Measurements from ENCODE around the gene HECA.
"Not testable (repeated sequence)": the region's sequence is repeated elsewhere in the genome, so short reads cannot be mapped to it uniquely, and the experiment has no call there.

Gene HECA

GRCh38 chr6:139137706-139138105, 2.8 kb downstream of the HECA start:
- no peak for DNase-seq

DNA sequence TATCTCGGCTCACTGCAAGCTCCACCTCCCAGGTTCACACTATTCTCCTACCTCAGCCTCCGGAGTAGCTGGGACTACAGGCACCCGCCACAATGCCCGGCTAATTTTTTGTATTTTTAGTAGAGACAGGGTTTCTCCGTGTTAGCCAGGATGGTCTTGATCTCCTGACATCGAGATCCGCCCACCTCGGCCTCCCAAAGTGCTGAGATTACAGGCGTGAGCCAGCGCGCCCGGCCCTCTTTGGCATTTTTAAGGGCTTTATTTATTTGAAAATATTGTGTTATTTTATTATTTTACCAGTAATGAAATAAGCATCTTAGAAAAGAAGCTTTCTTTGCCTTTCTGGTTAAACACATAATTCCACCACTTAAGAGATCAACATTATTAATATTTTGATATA, 6.0 kb downstream of the HECA start:
- DNase-seq: not testable (repeated sequence)

DNA sequence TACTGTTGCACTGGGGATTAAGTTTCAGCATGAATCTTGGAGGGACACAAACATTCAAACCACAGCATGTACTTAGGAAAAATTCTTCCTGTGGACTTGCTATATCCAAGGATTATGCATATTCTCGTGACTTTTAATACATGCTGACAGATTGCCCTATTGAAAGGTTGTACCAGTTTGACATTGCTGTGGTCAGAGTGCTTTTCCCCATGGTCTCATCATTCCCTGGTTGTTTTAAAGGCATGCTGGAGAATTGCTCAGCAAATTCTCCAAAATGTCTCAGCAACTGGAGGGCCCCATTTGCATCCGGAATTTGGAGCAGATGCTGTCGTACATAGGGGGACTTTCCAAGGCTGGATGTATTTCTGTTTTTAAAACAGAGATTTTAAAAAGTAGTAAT, 7.4 kb downstream of the HECA start:
- DNase-seq: no peak

DNA sequence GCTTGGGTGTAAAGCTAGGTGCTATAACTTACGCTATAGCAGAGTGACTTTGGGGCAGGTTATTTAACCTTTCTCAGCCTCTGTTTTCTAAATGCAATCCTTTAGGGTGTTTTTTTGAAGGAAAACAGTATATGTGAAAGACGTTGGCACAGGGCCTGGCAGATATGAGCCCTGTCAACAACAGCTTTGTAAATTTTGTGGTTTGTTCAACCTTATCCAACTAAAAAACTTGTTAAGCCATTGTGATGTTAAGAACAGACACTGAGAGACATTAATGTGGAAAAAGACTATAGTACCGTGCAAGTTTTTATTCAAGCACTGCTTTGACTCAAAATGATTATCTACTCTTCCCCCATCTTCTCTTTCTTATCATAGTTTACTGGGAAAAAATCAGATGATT, 8.2 kb downstream of the HECA start:
- no peak for DNase-seq

DNA sequence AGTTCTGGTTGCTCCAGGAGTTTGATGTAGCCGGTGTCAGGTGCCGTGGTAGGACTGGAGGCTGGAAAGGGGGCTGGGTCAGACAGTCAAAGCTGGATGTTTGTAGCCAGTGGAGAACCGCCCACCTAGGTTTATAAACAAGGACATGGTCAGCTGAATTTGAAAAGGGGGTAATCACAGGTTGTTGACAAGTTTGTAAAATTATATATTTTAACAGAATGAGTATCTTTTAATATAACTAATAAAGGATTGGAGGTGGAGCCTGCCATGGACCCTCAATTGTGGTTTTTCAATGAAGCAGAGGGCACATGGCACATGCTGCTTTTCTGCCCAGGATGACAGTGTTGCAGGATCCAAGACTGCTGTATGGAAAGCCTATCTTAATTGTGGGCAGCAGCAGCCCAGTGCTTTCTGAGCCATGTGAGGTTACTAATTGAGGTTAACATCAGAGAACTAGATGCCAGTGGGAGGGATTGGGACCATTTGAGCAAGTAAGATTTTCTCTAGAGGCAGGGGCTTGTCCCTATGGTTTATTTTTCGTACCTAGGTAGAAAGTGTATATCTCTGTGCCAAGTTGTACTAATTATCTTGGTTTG, 9.7 kb downstream of the HECA start:
- no peak for DNase-seq

DNA sequence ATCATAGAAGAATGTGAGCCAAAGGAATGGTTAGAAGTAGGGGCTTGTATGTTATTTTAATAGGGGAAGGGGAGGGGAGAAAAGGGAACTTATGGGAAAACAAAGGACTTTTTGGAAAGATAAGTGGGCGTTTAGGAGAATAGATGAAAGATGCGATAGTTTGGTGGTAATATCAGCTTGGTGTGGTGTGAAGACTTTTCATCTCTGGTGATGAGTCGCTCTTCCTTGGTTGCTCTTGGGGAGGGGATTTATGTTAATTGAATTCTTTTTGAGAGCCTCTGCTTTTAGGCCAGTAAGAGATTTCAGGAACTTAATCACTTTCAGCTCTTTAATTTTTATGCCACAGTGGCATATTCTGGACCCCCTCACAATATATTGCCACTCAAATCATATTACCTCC, 10.8 kb downstream of the HECA start:
- DNase-seq: no peak

DNA sequence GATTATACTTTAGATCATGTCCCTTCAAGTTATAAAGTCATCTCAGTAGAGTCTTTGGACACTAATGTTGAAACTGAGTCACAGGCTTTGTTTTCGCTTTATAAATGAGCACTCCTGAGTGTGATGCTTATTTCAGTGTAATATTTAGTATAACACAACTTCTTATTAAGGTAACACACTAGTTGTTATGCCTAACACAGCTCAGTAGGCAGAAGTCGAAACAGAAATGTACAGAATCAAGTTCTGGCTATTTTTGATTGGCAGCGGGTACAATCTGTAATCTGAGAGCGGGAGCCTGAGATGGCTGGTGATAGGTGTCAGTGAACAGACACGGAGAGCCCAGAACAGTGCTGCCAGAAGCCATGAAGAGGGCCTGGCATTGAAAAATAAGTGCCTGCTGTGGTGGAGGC, 11.4 kb downstream of the HECA start:
- DNase-seq: no peak

DNA sequence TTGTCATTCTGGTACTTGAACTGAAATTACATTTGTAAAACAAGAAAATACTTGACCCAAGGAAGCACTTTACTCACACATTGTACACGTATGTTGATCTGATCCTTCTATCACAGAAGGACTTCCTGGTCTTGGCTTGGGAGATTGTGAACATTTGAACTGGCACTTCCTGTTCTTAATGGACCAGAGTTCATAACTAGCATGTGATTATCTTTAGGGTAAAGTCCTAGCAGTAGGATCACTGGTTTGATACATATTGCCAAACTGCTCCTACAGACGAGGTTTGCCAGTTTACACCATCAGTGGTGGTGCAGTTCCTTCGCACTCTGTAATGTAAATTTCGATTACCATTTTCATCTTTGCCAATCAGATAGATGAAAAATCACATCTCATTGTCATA, 12.7 kb downstream of the HECA start:
- DNase-seq: no peak

DNA sequence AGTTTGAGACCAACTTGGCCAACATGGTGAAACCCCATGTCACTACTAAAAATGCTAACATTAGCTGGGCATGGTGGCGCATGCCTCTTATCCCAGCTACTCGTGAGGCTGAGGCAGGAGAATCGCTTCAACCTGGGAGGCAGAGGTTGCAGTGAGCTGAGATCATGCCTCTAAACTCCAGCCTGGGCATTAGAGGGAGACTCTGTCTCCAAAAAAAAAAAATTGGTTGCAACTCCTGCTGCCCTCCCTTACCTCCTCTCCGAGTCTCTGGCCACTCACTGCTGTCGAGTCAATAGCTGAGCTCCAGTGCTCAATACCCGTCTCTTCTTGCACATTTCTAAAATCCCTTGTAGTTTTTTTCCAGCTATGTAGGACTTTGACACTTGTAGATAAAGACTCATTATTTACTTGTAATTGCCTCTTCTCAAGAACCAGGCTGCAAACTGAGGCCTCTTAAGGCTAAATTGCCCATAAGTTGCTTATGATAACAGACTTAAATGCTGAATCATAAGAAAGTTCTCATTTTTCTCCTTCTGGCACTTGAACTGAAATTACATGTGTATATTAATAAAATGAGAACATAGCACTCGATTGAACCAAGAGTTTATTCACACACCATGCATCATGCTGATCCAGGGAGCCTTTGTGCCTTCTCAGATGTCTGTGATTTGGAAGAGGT, 13.8 kb downstream of the HECA start:
- no peak for DNase-seq

GRCh38 chr6:139149383-139149782, 14.5 kb downstream of the HECA start:
- no peak for DNase-seq

- no peak for DNase-seq
Observed at GRCh38 chr6:139150920-139151319, 16.0 kb downstream of the HECA start.

DNA sequence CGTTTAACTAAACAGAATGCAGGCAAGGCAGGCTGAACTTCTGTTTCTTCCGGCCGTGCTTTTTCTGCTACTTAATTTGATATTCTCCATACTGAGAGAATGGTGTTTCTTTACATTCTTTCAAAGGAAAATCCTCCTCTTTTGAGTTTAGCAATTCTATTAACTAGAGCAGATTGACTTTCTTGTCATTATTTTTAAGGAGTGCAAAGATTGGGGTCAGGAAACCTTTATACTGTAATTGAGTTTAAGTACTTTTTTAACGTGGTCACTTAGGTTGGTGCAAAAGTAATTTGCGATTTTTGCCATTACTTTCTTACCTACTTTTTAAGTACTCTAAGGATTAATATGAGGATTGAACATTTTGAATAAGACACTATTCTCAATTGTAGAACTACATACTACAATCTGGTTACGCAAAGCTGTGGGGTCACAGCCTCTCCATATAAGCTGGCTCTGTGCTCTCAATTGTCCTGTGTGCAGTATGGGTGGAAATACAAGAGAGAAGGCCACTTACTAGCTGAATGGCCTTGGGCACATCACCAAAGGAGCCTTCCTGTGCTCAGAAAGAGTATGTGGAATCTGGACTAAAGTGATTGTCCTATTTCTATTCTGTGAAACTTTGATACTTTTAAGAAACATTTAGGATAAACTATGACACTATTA, 16.7 kb downstream of the HECA start:
- no peak for DNase-seq

- DNase-seq: no peak
Observed at GRCh38 chr6:139152088-139152891, 17.4 kb downstream of the HECA start.

DNA sequence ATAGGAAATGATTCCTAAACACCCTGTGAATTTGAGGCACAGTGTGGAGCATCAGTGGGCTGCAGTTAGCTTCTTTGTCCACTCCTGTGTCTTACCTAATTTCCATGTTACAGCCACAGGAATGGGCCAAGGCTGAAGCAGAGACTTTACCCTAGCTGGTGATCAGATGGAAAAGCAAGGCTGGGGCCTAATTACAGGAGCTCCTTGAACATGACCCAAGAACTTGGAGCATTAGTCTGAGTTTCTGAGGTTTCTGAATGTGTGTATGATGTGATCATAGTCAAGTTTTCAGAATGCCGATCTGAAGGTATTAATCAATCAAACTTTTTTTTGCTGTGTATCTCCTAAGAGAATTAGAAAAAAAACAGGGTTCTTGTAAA, 18.0 kb downstream of the HECA start:
- DNase-seq: no peak

GRCh38 chr6:139153855-139154254, 19.0 kb downstream of the HECA start:
- DNase-seq: no peak

DNA sequence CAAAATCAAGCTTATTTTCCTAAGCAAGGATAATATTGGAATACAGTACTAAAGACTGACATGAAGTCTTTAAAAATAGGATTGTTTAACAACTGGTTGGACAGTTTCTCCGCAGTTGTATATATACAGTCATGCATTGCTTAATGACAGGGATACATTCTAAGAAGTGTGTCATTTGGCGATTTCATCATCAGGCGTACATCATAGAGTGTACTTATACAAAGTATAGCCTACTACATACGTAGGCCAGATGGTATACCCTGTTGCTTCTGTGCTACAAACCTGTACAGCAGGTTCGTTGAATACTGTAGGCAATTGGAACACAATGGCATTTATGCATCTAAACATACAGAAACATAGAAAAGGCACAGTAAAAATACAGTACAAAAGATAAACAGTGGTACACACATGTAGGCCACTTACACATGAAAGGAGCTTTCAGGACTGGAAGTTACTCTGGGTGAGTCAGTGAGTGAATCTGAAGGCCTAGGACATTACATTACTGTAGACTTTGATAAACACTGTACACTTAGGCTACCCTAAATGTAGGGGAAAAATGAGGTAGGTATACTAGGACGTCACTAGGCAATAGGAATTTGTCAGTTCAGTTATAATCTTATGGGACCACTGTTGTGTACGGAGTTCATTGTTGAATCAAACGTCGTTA, 20.1 kb downstream of the HECA start:
- no peak for DNase-seq

GRCh38 chr6:139156102-139156501, 21.2 kb downstream of the HECA start:
- no peak for DNase-seq

- DNase-seq: no peak
Observed at GRCh38 chr6:139156551-139156950, 21.7 kb downstream of the HECA start.

GRCh38 chr6:139157086-139157485, 22.2 kb downstream of the HECA start:
- not testable (repeated sequence) for DNase-seq

GRCh38 chr6:139159016-139159415, 24.1 kb downstream of the HECA start:
- DNase-seq: no peak

GRCh38 chr6:139161169-139161568, 26.3 kb downstream of the HECA start:
- DNase-seq: peak; percentile 82

- DNase-seq: peak; percentile 78
Observed at GRCh38 chr6:139161817-139162284, 27.0 kb downstream of the HECA start.

GRCh38 chr6:139164001-139164400, 29.1 kb downstream of the HECA start:
- DNase-seq: peak; percentile 62
